Measurements from ENCODE around the gene ACER3.
"Not testable (repeated sequence)": the region's sequence is repeated elsewhere in the genome, so short reads cannot be mapped to it uniquely, and the experiment has no call there.

Gene ACER3

GRCh38 chr11:77003963-77004362, 143.2 kb downstream of the ACER3 start:
- no peak for DNase-seq

GRCh38 chr11:77009533-77010160, 148.9 kb downstream of the ACER3 start:
- DNase-seq, result no peak

GRCh38 chr11:77014669-77015068, 154.0 kb downstream of the ACER3 start:
- no peak for DNase-seq

- not testable (repeated sequence) for DNase-seq
Measured at GRCh38 chr11:77018396-77018924, 157.7 kb downstream of the ACER3 start.

- DNase-seq, result no peak
Measured at GRCh38 chr11:77019976-77020595, 159.4 kb downstream of the ACER3 start.

- DNase-seq, result no peak
Measured at GRCh38 chr11:77020734-77021133, 160.0 kb downstream of the ACER3 start.

- DNase-seq, result no peak
Measured at GRCh38 chr11:77024745-77025144, 164.0 kb downstream of the ACER3 start.

- DNase-seq, result no peak
Measured at GRCh38 chr11:77026221-77026620, 165.5 kb downstream of the ACER3 start.

- DNase-seq, result no peak
Measured at GRCh38 chr11:77026743-77027142, 166.0 kb downstream of the ACER3 start.

GRCh38 chr11:77027275-77027674, 166.6 kb downstream of the ACER3 start:
- DNase-seq, result no peak

- no peak for DNase-seq
Measured at GRCh38 chr11:77029829-77030228, 169.1 kb downstream of the ACER3 start.

- no peak for DNase-seq
Measured at GRCh38 chr11:77030834-77031414, 170.2 kb downstream of the ACER3 start.

- DNase-seq, result no peak
Measured at GRCh38 chr11:77031599-77031998, 170.9 kb downstream of the ACER3 start.

GRCh38 chr11:77035039-77035438, 174.3 kb downstream of the ACER3 start:
- no peak for DNase-seq

GRCh38 chr11:77035580-77035979, 174.9 kb downstream of the ACER3 start:
- DNase-seq, result no peak

GRCh38 chr11:77036398-77036797, 175.7 kb downstream of the ACER3 start:
- no peak for DNase-seq

GRCh38 chr11:77037057-77037456, 176.3 kb downstream of the ACER3 start:
- DNase-seq, result no peak

- no peak for DNase-seq
Measured at GRCh38 chr11:77038029-77038824, 177.5 kb downstream of the ACER3 start.

- DNase-seq, result no peak
Measured at GRCh38 chr11:77038825-77039326, 178.2 kb downstream of the ACER3 start.

- DNase-seq, result no peak
Measured at GRCh38 chr11:77039491-77040400, 179.0 kb downstream of the ACER3 start.

- DNase-seq, result no peak
Measured at GRCh38 chr11:77040401-77040777, 179.7 kb downstream of the ACER3 start.

GRCh38 chr11:77040889-77041288, 180.2 kb downstream of the ACER3 start:
- no peak for DNase-seq
